GM18517 (cell line): Measurements from ENCODE around the gene CSF1R.
"Not testable (repeated sequence)": the region's sequence is repeated elsewhere in the genome, so short reads cannot be mapped to it uniquely, and the experiment has no call there.

ENCODE experiments used
- ATAC-seq: cut with Tn5 transposase; IDR thresholded peaks from one replicate; pipeline ENCODE4 v1.9.1; 2021; ENCODE audit warnings: mild to moderate bottlenecking, moderate library complexity; ENCODE audit not compliant: unreplicated experiment

CSF1R gene

DNA sequence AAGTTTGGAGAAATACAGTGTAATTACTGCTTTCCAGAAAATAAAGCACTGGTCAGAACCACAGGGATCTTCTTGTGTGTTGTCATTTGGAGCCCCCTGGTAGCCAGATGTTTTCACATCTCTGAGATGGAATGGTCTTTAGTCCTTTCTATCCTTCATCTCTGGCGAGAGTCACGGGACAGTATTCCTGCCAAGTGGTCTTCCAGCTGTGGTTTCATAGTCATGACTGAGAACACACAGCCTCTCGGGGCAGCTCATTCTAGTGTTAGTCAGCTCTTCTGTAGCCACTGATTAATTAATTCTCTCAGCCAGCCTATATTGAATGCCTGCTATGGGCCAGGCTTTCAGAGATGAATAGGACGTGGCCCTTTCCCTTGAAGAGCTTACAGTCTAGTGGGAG lies 51.7 kb downstream of the CSF1R start:
- ATAC-seq: no peak

DNA sequence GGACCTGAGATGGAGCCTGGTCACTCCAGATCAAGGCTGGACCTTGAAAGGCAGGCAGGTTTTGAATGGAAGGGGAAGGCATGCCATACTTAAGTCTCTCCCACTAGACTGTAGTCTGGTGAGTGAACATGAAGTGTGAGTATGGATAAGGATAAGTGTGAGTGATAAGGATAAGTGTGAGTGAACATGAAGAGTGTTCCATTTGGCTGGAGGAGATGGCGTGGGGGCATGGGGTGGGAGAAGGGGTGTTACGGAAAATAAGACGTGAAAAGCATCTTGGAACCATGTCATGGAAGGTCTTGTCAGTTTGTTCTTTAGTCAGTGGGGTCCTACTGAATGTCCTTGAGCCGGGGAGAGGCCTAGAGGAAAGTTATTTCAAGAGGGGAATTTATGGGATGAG lies 53.0 kb downstream of the CSF1R start:
- no peak for ATAC-seq

DNA sequence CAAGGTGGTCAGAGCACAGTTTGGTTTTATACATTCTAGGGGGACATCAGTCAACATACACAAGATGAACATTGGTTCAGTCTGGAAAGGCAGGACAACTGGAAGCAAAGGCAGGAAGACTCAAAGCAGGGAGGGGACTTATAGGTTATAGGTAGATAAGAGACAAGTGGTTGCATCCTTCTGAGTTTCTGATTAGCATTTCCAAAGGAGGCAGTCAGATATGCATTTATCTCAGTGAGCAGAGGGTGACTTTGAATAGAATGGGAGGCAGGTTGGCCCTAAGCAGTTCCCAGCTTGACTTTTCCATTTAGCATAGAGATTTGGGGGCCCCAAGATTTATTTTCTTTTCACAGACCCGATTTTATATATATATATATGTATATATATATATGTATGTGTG lies 58.3 kb downstream of the CSF1R start:
- ATAC-seq: not testable (repeated sequence)

DNA sequence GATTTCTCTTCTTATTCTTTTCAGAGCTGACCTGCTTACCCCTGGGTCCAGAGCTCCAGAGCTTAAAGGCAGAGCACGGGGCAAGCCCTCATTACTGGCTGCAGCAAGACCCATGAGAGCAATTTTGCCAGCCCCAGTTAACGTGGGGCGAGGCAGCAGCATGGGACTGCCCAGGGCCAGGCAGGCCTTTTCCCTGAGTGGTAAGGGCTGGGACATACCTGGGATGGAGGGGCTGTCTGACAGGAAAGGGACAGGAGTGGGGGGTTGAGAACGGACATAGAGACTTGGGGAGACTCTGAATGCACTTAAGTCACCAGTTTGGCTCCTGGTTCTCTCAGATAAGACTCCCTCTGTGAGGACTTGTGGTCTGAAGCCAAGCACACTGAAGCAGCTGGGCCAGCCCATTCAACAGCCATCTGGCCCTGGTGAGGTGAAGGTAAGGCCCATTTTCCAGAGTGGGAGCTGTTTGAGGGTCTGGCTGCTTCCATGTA lies 59.6 kb downstream of the CSF1R start:
- ATAC-seq: no peak

DNA sequence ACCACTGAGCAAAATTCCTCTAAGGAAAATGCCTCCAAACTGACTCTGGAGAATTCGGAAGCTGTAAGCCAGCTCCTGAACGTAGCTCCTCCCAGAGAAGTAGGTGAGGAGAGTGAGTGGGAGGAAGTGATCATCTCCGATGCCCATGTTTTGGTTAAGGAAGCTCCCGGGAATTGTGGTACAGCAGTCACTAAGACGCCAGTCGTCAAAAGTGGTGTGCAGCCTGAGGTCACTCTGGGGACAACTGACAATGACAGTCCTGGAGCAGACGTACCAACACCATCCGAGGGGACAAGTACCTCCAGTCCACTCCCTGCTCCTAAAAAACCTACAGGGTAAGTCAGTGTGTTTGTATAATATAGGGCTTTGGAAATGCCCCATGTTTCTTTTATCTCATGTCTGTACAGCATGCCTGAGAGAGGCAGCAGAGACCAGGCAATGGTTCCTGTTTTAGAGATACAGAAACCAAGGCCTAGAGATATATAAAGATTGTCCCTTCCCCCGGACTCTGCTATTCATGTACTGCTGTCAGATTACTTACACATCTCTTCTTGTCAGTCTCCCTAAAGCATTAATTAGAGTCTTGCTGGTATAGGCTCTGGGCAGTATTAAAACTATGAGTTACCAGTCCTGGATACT lies 61.9 kb downstream of the CSF1R start:
- no peak for ATAC-seq

DNA sequence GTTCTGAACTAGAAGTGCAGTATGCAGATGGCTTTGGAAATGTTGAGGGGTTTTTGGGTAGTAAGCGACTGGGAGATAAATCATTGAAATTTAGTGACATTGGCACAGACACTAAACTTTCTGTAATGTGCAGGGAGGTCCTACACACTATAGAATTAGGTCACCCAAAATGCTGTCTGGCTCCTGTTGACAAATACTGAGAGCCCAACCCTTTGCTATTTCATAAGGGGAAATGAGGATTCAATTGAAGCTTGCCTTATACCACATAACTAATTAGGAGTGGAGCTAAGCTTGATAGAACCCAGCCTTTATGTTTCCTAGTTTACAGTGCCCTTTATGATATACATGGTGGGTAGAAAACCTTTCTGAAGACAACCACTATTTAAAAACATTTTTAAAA lies 63.2 kb downstream of the CSF1R start:
- no peak for ATAC-seq

DNA sequence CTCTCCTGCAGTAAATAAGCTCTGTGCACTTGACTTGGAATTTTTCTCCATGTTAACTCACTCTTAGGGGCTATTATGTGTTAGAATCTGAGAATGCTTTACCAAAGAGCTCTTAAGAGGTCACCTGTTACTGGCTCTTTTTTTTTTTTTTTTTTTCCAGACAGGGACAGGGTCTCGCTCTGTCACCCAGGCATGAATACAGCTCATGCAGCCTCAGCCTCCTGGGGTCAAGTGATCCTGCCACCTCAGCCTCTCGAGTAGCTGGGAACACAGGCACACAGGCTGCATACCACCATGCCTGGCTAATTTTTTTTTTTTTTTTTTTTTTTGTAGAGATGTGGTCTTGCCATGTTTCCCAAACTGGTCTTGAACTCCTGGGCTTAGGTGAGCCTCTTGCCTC lies 63.7 kb downstream of the CSF1R start:
- no peak for ATAC-seq

DNA sequence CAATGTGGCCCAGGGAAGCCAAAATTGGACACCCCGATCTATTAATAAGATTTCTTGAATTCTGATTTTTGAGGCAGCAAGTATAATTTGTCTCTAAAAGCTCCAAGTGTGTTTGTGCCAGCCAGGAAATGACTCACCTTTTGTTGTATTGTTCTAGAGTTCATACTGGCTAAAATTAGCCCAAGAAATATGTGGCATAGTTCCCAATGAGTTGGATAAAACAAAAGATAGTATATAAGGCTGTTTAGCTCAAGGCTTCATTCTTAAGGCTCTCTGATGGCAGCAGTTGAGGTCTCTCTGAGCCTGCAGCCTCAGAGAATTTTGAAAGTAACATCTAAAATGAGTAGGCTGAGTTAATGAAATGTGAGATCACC lies 64.2 kb downstream of the CSF1R start:
- ATAC-seq: no peak

DNA sequence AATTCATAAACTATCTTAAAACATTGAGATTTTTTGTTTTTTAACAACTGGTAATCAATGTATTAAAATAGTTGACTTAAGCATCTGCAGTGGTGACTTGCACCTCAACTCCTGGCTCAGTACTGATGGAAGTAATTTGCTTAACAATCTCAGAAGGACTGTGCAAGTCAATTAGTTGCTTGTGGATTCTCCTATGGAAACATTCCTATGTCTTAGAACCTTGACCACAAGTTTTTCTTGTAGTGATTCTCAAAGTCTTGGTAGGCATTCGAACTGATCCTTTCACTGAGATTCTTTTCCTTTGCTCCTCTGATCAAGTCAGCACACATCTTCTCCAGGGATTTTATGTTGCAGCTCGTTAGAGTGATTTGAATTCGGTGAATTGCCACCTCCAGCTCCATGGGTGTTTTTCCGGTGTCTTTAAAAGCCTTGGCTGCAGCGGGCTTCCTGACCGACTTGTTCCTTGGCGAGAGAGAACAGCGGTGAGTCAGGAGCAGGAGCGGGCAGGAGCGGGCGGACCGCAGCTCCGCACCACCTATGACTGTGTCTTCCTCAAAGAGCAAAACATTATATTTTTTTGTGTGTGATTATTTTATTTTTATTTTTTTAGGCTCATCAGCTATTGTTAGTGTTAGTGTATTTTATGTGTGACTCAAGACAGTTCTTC lies 64.7 kb downstream of the CSF1R start:
- ATAC-seq: no peak

DNA sequence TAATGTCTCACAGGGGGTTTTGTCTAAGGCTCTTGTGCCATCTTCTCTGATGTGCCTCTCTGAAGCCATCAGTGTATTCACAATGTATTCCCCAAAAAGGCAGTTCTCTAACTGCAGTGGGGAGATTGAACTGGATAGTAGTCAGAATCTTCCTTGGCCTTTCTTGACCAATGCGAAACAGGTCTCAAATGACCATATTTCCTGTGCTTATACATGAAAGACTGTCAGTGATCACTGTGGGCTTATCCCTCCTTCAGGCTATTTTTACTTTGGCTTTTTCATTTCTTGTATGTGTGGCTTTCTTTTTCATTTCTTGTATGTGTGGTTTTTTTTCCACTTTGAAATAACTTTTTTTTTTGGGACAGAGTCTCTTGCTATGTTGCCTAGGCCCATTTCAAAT lies 66.1 kb downstream of the CSF1R start:
- ATAC-seq: no peak

DNA sequence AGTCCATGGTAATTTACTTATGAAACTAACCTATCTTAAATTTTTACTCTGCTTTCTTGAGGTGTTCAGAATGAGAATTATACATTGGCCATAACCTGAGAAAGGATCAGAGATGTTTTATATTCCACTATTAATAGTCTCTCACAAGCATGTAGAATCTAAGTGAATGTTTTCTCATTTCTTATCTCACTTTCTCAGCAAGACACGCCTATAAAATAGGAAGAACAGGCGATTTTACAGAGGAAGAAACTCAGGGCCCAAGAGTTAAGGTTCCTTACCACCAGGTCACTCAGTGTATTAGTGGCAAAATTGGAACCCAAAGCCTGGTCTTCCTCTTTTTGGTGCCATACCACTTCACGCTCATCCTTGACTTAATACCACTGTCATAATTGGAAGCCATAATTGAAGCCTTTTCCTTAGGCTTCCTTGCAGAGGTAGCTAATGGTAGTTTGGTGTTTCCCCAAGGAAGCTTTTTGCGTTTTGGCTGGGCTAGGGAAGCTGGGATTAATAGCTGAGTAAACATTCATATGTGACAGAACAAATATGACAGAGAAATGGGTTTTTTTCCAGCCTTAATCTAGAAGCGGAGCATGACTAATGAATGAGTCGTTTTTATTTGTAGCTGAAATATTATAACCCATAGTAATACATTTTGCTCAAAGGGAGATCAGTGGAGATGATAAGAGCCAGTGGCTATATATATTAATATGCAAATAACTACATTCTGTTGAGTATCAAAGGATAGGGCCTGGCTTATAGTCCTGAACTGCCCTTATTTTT lies 68.9 kb downstream of the CSF1R start:
- no peak for ATAC-seq

DNA sequence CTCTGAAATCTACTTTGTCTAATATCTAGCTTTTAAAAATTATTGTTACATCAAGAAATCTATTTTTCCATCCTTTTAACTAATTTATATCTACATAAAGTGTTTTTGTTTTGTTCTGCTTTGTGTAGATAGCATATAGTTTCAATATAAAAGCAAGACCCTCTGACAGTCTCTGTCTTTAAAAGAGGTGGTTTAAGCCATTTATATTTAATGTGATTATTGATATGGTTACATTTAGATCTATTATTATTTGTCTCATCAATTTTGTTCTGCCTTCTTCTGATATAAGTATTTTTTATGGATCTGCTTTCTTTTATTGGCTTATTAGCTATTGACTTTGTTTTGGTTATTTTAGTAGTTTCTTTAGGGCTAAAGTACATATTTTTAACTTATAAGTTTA lies 69.8 kb downstream of the CSF1R start:
- ATAC-seq: no peak

DNA sequence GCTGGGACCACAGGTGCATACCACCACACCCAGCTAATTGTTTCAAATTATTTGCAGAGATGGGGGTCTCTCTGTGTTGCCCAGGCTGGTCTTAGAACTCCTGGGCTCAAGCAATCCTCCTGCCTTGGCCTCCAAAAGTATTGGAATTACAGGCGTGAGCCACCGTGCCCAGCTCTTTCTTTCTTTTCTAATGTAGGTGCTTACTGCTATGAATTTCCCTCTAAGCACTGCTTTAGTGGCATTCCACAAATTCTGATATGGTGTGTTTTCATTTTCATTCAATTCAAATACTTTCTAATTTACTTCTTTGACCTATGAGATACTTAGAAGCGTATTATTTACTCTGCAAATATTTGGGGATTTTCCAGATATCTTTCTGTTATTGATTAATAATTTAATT lies 70.9 kb downstream of the CSF1R start:
- ATAC-seq: no peak

DNA sequence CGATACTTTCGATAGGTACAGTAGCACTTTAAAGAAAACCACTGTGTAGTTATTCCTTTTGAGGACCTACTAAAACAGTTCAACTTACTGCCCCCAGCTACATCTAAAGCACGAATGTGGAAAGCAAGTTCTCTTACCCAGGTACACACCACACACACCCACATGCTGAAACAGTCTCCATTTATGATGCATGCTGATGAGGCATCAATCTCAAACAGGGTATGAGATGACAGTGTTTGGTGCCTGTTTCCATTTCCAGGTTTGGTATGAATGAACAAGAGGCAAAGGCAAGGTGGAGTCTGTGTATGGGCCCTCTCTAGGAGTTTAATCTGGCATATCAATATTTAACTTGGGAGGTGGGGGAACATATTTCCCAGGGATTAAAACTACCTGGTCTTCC lies 71.9 kb downstream of the CSF1R start:
- no peak for ATAC-seq

DNA sequence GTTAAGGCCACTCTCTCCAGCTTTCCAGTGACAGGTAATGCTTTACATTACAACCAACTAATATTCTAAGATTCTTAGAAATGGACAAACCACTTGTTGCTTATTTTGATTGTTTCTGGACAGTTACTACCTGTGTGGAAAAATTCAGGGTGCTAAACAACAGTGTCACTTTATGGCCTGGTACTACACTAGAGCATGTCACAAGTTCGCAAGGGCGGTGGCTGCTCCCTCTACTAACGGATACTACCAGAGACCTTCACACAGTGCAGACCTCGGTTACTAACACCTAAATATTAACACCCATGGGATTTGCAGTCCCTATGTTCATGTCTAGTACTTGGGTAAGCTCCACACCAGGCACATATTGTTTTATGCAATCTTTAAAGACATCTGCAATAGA lies 72.4 kb downstream of the CSF1R start:
- ATAC-seq: no peak

DNA sequence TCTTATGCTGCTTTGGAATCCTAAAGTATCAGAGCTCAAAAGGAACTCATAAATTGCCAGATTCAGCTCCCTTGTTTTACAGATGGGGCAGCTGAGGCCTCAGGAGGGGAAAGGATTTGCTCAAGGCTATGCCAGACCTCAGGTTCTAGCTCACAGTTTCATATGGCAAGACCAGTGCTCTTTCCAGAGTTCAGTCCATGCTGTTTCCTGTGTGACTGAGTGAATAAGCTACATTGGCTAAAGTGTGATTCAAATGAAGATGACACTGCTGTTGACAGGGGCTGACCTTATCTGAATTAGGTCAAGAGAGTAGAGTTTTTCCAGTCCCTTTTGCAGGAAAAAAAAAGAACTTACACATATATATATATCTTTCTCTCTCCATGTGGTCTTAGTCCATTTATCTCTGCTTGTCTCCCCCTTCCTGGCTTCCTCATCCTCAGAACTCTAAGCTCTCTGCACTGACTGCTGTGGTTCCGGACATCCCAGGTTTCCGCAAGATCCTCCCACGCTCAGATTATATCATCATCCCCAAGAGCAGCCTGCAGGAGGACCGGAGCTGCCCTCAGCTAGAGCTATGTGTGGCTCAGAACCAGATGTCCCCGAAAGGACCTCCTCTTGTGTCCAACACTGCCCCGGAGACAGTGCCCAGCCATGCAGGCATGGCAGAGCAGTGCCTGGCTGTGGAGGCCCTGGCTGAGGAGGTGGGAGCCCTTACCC lies 76.5 kb downstream of the CSF1R start:
- ATAC-seq: no peak

DNA sequence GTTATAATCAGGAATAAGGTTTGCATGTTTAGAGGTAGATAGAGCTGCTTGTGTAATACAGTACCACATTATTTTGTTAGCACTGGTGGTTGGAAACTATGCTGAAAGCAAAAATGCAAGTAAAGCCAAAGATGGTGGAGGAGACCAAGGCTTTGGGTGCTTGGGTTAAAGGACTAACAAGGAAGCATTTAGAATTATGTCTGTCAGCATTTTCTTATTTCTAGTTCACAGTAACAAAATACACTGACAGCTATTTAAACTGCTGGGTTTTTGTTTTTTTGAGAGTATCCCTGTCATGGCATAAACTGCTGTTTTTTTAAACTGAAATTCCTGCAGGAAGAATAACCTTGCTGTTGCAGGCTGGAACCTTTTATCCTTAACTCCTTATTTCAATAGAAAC lies 79.3 kb downstream of the CSF1R start:
- no peak for ATAC-seq

DNA sequence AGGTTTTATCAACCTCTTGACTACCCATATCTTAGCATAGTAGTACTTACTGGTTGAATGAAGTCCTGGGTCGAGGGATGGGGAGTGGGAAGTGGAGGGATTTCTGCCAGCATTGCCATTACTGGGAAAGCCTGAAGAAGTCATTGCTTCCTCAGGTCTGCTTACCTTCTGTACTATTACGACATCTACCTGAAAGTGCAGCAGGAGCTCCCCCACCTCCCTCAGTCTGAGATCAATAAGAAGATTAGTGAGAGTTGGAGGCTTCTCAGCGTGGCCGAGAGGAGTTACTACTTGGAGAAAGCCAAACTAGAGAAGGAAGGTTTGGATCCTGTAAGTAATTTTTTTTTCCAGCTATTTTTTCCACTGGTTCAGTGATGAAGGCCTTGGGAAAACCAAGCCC lies 80.0 kb downstream of the CSF1R start:
- ATAC-seq: no peak
